CD4-positive, alpha-beta T cell (primary cell): ENCODE measurements around the gene SLC25A51. TPM values are rescaled to one million over a fixed set of nuclear protein-coding genes. Genes with fewer than 3 reads are reported as not detected.

ENCODE experiments used
- ATAC-seq: fragments of 200-7000 bp; cut with Tn5 transposase; one replicate; pipeline ENCODE4 v1.10.0; 2022; ENCODE audit warnings: mild to moderate bottlenecking; ENCODE audit not compliant: poor library complexity
- CTCF ChIA-PET: fragments of 350-600 bp; sonication (Branson Sonifier 250); formaldehyde crosslinking; loops from one replicate; lab custom pipeline; 2021; ENCODE audit warnings: antibody characterized with exemption, inconsistent platforms; lab: Charles Lee
- POLR2A ChIA-PET: fragments of 350-600 bp; sonication (Branson Sonifier 250); formaldehyde crosslinking; loops from one replicate; lab custom pipeline; 2021; ENCODE audit warnings: antibody characterized with exemption, inconsistent platforms; lab: Charles Lee
- DNase-seq, 14 experiments: peaks; one replicate each; pipeline ENCODE4 v3.0.0-alpha.2; 2013 to 2020; ENCODE audit warnings: mixed read lengths in 2 of 14
- H3K27ac ChIP-seq, 2 donors: one replicate each; pipeline versions ENCODE4 v1.5.1 to v1.7.0; 2013; ENCODE audit warnings: low read length in 2 of 2, low read depth in 1 of 2, mild to moderate bottlenecking in 1 of 2
- H3K27me3 ChIP-seq, 2 experiments: 1 replicate in 1 of 2; 2 replicates in 1 of 2; pipeline versions ENCODE4 v1.6.1 to v1.7.0; 2013; ENCODE audit warnings: low read length in 2 of 2, control low read depth in 1 of 2, mild to moderate bottlenecking in 1 of 2, moderate library complexity in 1 of 2; ENCODE audit not compliant: insufficient read depth in 2 of 2, control insufficient read depth in 1 of 2
- H3K36me3 ChIP-seq: one replicate; pipeline ENCODE4 v1.6.1; 2013; ENCODE audit warnings: low read length, control low read depth; ENCODE audit not compliant: insufficient read depth
- H3K4me1 ChIP-seq: one replicate; pipeline ENCODE4 v1.6.1; 2013; ENCODE audit warnings: low read length, control low read depth; ENCODE audit not compliant: insufficient read depth
- H3K4me3 ChIP-seq: one replicate; pipeline ENCODE4 v1.5.1; 2013; ENCODE audit warnings: mild to moderate bottlenecking, low read length, moderate library complexity
- H3K9me3 ChIP-seq, 2 experiments: 1 replicate in 1 of 2; 2 replicates in 1 of 2; pipeline versions ENCODE4 v1.6.1 to v1.7.0; 2013; ENCODE audit warnings: low read length in 2 of 2, mild to moderate bottlenecking in 2 of 2, control low read depth in 1 of 2, moderate library complexity in 1 of 2; ENCODE audit not compliant: control insufficient read depth in 1 of 2, insufficient read depth in 1 of 2
- H3K27ac Mint-ChIP-seq: one replicate; pipeline ENCODE4 v1.8.0; 2020; ENCODE audit warnings: mixed read lengths
- H3K27me3 Mint-ChIP-seq: one replicate; pipeline ENCODE4 v1.8.0; 2021; ENCODE audit warnings: mixed read lengths
- H3K36me3 Mint-ChIP-seq: one replicate; pipeline ENCODE4 v1.8.0; 2021; ENCODE audit warnings: low read depth, mixed read lengths
- H3K4me1 Mint-ChIP-seq: one replicate; pipeline ENCODE4 v1.8.0; 2021; ENCODE audit warnings: low read depth, mixed read lengths
- H3K4me3 Mint-ChIP-seq: one replicate; pipeline ENCODE4 v1.8.0; 2020; ENCODE audit warnings: mild to moderate bottlenecking, mixed read lengths
- H3K9me3 Mint-ChIP-seq: one replicate; pipeline ENCODE4 v1.8.0; 2020; ENCODE audit warnings: mixed read lengths
- intact Hi-C, 2 experiments: fragments of 100-400 bp; cut with DNase I in 1 of 2; cut with micrococcal nuclease in 1 of 2; formaldehyde crosslinking; loops; one replicate each; pipeline versions ENCODE4 v1.15.1 to v1.9.0; 2023 to 2025; cut with DNase I, micrococcal nuclease
- total RNA-seq, 174 experiments: library from RNA in 2 of 174; stranded (reverse) in 2 of 174; gene quantifications; one replicate each; pipeline ENCODE4 v1.2.3 and lab custom pipeline; 2021 to 2026
- TF ChIP-seq, protein P1 (sequence below): fragments of 200-600 bp; IDR thresholded peaks from one replicate; pipeline ENCODE4 v1.8.0; 2022; ENCODE audit warnings: antibody characterized with exemption, mild to moderate bottlenecking

Gene SLC25A51
- total RNA-seq, 2 experiments from 2014 or later, result 13.3 to 13.8 TPM

DNA sequence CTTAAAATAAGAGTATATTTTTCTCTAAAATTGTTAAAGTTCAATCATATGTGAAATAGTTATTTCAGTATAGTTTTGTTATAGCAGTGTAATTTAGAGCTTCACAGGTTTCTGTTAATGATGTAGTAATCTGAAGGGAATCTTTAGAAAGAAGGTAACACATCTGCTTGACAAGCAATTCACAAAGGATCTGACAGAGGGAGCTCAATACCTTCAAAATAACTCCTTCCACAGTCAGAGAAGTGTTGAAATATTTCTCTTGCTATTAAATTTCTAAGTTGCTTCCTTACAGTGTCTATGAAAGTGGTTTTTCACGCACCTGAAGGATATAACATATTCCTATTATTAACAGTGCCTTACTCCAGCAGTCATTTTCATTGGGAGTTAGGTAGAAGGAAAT, 44.9 kb downstream of the SLC25A51 start:
- Mint-ChIP-seq H3K4me3 (no peak overlapping the region), H3K9me3 (no peaks in the 10 kb centered on the region), H3K4me1 (no peaks in the 10 kb centered on the region), H3K27me3 (no peaks in the 10 kb centered on the region), H3K36me3 (peaks cover 70% of the 10 kb centered on the region), H3K27ac (no peak overlapping the region)
- Histone ChIP-seq H3K27ac (no peak overlapping the region), H3K4me3 (no peak overlapping the region), H3K36me3 (peaks cover 53% of the 10 kb centered on the region), H3K9me3 (no peaks in the 10 kb centered on the region), H3K4me1 (no peaks in the 10 kb centered on the region), H3K27me3 (no peaks in the 10 kb centered on the region)
- TF ChIP-seq, protein P1, sequence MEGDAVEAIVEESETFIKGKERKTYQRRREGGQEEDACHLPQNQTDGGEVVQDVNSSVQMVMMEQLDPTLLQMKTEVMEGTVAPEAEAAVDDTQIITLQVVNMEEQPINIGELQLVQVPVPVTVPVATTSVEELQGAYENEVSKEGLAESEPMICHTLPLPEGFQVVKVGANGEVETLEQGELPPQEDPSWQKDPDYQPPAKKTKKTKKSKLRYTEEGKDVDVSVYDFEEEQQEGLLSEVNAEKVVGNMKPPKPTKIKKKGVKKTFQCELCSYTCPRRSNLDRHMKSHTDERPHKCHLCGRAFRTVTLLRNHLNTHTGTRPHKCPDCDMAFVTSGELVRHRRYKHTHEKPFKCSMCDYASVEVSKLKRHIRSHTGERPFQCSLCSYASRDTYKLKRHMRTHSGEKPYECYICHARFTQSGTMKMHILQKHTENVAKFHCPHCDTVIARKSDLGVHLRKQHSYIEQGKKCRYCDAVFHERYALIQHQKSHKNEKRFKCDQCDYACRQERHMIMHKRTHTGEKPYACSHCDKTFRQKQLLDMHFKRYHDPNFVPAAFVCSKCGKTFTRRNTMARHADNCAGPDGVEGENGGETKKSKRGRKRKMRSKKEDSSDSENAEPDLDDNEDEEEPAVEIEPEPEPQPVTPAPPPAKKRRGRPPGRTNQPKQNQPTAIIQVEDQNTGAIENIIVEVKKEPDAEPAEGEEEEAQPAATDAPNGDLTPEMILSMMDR, result no peak
- intact Hi-C loops, result no loop called here
- ChIA-PET POLR2A (no interaction called here), CTCF (no interaction called here)
- DNase-seq (no peak), ATAC-seq (no peak)

DNA sequence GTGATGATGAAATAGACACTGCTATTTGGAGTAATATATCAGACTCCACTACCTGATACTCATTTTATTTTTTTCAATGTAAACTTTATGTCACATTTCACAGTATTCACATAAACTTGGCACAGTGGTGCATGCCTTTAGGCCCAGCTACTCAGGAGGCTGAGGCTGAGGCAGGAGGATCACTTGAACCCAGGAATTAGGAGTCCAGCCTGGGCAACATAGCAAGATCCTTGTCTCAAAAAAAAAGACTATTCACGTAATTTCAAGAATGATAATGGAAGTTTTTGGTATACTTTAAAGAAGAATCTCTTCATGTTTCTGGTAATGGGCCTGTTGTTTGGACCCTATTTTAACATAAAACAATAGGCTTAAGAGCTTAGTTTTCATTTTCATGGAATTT, 47.4 kb downstream of the SLC25A51 start:
- no peak overlapping the region for H3K4me3 ChIP-seq
- H3K9me3 ChIP-seq, result no peaks in the 10 kb centered on the region
- ChIA-PET POLR2A (no interaction called here), CTCF (no interaction called here)
- no peak for ATAC-seq
- Mint-ChIP-seq H3K4me3 (no peak overlapping the region), H3K4me1 (no peaks in the 10 kb centered on the region), H3K27me3 (no peaks in the 10 kb centered on the region), H3K36me3 (peaks cover 64% of the 10 kb centered on the region), H3K9me3 (no peaks in the 10 kb centered on the region), H3K27ac (no peak overlapping the region)
- H3K36me3 ChIP-seq, result peaks cover 41% of the 10 kb centered on the region
- no peaks in the 10 kb centered on the region for H3K4me1 ChIP-seq
- no peaks in the 10 kb centered on the region for H3K27me3 ChIP-seq
- intact Hi-C loops, result no loop called here
- no peak overlapping the region for H3K27ac ChIP-seq
- no peak for DNase-seq
- TF ChIP-seq, protein P1, result no peak

DNA sequence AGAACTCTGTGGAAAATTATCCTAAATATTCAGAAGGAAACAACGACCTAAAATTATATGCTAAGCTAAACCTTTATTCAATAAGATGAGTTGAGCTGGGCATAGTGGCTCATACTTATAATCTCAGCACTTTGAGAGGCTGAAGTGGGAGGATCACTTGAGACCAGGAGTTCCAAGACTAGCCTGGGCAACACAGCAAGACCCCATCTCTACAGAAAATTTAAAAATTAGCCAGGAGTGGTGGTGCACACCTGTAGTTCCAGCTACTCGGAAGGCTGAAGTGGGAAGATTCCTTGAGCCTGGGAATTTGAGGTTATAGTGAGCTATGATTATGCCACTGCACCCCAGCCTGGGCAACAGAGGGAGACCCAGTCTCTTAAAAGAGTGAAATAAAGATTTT, 51.7 kb downstream of the SLC25A51 start:
- H3K9me3 Mint-ChIP-seq, result no peaks in the 10 kb centered on the region
- H3K4me3 Mint-ChIP-seq, result no peak overlapping the region
- ChIA-PET CTCF (no interaction called here), POLR2A (no interaction called here)
- no peak overlapping the region for H3K4me3 ChIP-seq
- no peak for ATAC-seq
- DNase-seq, result no peak
- no peaks in the 10 kb centered on the region for H3K4me1 ChIP-seq
- H3K27ac Mint-ChIP-seq, result no peak overlapping the region
- no peaks in the 10 kb centered on the region for H3K4me1 Mint-ChIP-seq
- H3K36me3 Mint-ChIP-seq, result peaks cover 44% of the 10 kb centered on the region
- no peaks in the 10 kb centered on the region for H3K27me3 ChIP-seq
- TF ChIP-seq, protein P1, result no peak
- H3K27ac ChIP-seq, result no peak overlapping the region
- peaks cover 4% of the 10 kb centered on the region for H3K36me3 ChIP-seq
- intact Hi-C loops, result no loop called here
- no peaks in the 10 kb centered on the region for H3K9me3 ChIP-seq
- no peaks in the 10 kb centered on the region for H3K27me3 Mint-ChIP-seq
